Lung (tissue), 12 donors: ENCODE measurements around the gene RSPH1. TPM values are rescaled to one million over a fixed set of nuclear protein-coding genes. Genes with fewer than 3 reads are reported as not detected.
A peak's percentile ranks its signal among the peaks of the same experiment; 100 is the strongest.

Experiments used
- ATAC-seq: fragments of 200-7000 bp; cut with Tn5 transposase; one replicate; pipeline ENCODE4 v1.9.1; 2020; ENCODE audit warnings: moderate number of reproducible peaks; ENCODE audit not compliant: insufficient read depth, low FRiP score
- DNase-seq, 3 donors: peaks; one replicate each; pipeline ENCODE4 v3.0.0-alpha.2; 2013 to 2017
- H3K27ac ChIP-seq, 2 donors: one replicate each; pipeline ENCODE4 v1.5.1; 2013; ENCODE audit warnings: mild to moderate bottlenecking in 2 of 2, moderate library complexity in 2 of 2, control low read depth in 1 of 2, inconsistent platforms in 1 of 2, low read depth in 1 of 2, low read length in 1 of 2
- H3K27me3 ChIP-seq, 3 donors: one replicate each; pipeline ENCODE4 v1.5.1; 2013; ENCODE audit warnings: low read length in 2 of 3; ENCODE audit not compliant: control insufficient read depth in 3 of 3, insufficient read depth in 3 of 3
- H3K36me3 ChIP-seq, 4 donors: one replicate each; pipeline ENCODE4 v1.5.1; 2013; ENCODE audit warnings: low read length in 4 of 4, mild to moderate bottlenecking in 1 of 4, moderate library complexity in 1 of 4; ENCODE audit not compliant: control insufficient read depth in 4 of 4, insufficient read depth in 4 of 4
- H3K4me1 ChIP-seq, 5 donors: one replicate each; pipeline ENCODE4 v1.5.1; 2013; ENCODE audit warnings: low read length in 5 of 5, mild to moderate bottlenecking in 2 of 5, moderate library complexity in 1 of 5; ENCODE audit not compliant: control insufficient read depth in 5 of 5, insufficient read depth in 5 of 5
- H3K4me3 ChIP-seq: one replicate; pipeline ENCODE4 v1.5.1; 2013; ENCODE audit warnings: mild to moderate bottlenecking, control low read depth, moderate library complexity
- H3K9ac ChIP-seq, 2 donors: one replicate each; pipeline ENCODE4 v1.5.1; 2013; ENCODE audit warnings: low read length in 2 of 2, control low read depth in 1 of 2; ENCODE audit not compliant: insufficient read depth in 1 of 2
- H3K9me3 ChIP-seq, 4 donors: one replicate each; pipeline ENCODE4 v1.5.1; 2013; ENCODE audit warnings: low read length in 3 of 4, mild to moderate bottlenecking in 1 of 4, moderate library complexity in 1 of 4; ENCODE audit not compliant: control insufficient read depth in 4 of 4, insufficient read depth in 3 of 4
- WGBS, 2 donors: extraction: QIAGEN DNeasy Blood & Tissue Kit; methylation state at CpG; one replicate each; pipeline ENCODE4 v1.1.7; 2013; 5-methylcytosine and 5-hydroxymethylcytosine counted together
- polyA plus RNA-seq, 2 donors: library from polyadenylated mRNA; stranded (reverse); fragments of 200-250 nt; gene quantifications; one replicate each; pipeline ENCODE4 v1.2.1, GENCODE V29; 2013
- total RNA-seq, 2 donors: library from RNA; depleted of rRNA in 1 of 2; stranded (reverse); fragments of >200 nt in 1 of 2; gene quantifications; one replicate each; pipeline ENCODE4 v1.2.1, GENCODE V29; 2014 to 2021
- TF ChIP-seq, protein P1 (sequence below): IDR thresholded peaks from 2 replicates; pipeline ENCODE4 v1.5.1; 2012; ENCODE audit warnings: mild to moderate bottlenecking; ENCODE audit errors: control extremely low read depth, extremely low read depth
- donor health status: control.
- donor health status: control.
- donor health status: Bipolar disorder and iron deficiency.
- donor health status: healthy.
- donor health status: DM: yes; HTN: yes; CAD: no.

The RSPH1 gene
- total and polyA plus RNA-seq, 4 donors = 17.6 to 46.9 (median 27.7) TPM

DNA sequence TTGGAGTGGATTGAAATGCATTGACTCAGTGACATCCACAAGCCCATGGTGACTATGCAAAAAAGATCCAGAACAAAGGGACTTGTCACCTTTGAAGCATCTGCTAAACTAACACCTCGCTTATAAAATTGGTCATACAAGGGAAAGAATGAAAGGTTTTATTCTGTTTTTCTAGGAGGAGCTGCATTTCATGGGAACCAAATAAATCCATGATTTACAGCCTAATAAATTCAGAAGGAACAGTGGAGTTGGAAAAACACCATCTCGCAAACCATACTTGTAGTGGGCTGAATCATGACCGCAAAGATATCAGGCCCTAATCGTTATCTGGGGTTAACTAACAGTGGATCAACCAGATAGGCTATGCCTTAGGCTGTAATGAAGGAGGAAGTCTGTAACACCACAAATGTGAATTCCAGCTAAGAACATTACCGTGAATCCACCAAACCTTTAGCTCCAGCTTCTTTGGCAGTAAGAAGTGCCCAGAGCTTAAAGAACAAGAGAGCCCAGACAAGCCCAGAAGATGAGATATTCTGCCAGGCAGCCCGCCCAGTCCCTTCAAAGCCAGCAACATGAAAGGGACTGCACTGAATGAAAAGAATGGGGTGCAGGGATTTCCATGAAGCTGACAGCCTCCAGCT is 27.4 kb downstream of the RSPH1 start:
- TF ChIP-seq, protein P1, sequence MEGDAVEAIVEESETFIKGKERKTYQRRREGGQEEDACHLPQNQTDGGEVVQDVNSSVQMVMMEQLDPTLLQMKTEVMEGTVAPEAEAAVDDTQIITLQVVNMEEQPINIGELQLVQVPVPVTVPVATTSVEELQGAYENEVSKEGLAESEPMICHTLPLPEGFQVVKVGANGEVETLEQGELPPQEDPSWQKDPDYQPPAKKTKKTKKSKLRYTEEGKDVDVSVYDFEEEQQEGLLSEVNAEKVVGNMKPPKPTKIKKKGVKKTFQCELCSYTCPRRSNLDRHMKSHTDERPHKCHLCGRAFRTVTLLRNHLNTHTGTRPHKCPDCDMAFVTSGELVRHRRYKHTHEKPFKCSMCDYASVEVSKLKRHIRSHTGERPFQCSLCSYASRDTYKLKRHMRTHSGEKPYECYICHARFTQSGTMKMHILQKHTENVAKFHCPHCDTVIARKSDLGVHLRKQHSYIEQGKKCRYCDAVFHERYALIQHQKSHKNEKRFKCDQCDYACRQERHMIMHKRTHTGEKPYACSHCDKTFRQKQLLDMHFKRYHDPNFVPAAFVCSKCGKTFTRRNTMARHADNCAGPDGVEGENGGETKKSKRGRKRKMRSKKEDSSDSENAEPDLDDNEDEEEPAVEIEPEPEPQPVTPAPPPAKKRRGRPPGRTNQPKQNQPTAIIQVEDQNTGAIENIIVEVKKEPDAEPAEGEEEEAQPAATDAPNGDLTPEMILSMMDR = no peak

DNA sequence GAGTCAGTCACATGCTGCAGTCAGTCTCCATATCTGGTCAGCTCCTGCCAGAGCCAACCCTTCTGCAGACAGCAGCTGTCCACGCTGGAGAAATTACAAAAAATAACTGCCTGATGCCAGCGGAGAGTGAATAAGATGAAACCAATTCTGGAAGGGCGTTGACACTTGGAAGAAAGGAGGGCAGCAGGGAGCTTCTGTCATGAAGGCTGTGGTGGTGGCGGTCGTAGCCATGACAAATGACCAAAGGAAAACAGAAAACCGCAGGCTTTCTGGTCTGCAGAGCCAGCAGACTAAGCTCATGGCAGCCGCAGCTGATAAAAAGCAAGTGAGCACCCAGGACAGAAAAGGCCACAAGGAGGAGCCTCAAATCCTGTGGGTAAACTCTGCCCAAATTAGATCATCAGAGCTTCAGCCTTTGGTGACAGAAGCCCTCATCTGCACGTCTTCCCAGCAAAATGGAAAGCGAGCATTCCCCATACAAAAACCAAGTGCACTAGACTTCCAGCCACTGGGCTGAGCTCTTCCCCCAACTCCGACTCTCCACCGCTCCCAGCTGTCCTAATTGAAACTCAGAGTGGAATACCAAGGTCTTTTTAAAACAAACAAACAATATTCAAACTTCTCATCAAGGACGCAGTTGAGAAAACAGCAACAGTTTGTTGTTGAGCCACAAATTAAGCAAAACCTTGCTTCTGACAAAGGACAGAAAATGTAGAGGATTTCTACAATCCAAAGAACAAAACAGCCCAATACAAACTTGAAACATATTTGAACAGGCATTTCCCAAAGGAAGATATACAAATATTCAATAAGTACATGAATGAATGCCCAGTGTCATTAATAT is 28.7 kb downstream of the RSPH1 start:
- DNase-seq (peak in 1 of 3 donors; percentile 20), ATAC-seq (no peak)
- no peaks in the 10 kb centered on the region for H3K27me3 ChIP-seq
- no peak overlapping the region for H3K9ac ChIP-seq
- H3K27ac ChIP-seq = no peak overlapping the region
- peaks cover 0 to 3% (median 0%) of the 10 kb centered on the region in 5 donors for H3K4me1 ChIP-seq
- WGBS, 2 donors = 48% methylated on average over 12 of the region's 12 CpGs
- TF ChIP-seq, protein P1 = no peak
- no peaks in the 10 kb centered on the region for H3K9me3 ChIP-seq
- H3K36me3 ChIP-seq = no peaks in the 10 kb centered on the region
- H3K4me3 ChIP-seq = peak overlapping the region; percentile 13

More for the DNA sequence above, 27.4 kb downstream of the RSPH1 start:
- H3K4me1 ChIP-seq = no peaks in the 10 kb centered on the region
- no peak for ATAC-seq
- H3K36me3 ChIP-seq = no peaks in the 10 kb centered on the region
- H3K27ac ChIP-seq = no peak overlapping the region
- no peak overlapping the region for H3K9ac ChIP-seq
- 69 to 80% methylated on average over 6 of the region's 6 CpGs for WGBS, 2 donors
- DNase-seq = no peak
- H3K9me3 ChIP-seq = no peaks in the 10 kb centered on the region
- H3K27me3 ChIP-seq = no peaks in the 10 kb centered on the region
- no peak overlapping the region for H3K4me3 ChIP-seq

DNA sequence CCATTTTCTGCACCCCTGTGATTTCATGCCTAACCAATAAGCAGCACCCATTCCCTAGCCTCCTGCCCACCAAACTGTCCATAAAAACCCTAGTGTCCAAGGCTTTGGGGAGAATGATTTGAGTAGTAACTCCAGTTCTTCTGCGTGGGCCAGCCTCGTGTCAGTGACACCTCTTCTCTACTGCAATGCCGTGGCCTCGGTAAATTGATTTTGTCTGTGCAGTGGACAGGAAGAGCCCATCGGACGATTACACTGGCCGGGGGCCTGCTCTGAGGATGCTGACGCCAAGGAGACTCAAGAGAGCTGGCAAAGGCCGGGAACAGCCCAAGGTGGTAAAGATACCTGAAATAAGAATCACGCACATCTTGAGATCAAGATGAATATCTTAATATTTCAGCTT is 29.3 kb downstream of the RSPH1 start:
- Histone ChIP-seq H3K9me3 (no peaks in the 10 kb centered on the region), H3K27ac (no peak overlapping the region), H3K27me3 (no peaks in the 10 kb centered on the region), H3K36me3 (no peaks in the 10 kb centered on the region), H3K4me3 (no peak overlapping the region), H3K4me1 (peaks cover 0 to 6% (median 0%) of the 10 kb centered on the region in 5 donors), H3K9ac (no peak overlapping the region)
- 86 to 93% methylated on average over 10 of the region's 10 CpGs for WGBS, 2 donors
- no peak for DNase-seq
- ATAC-seq = no peak
- TF ChIP-seq, protein P1 = no peak
